ENCODE data around the gene HAUS6.

GRCh38 chr9:19023078-19023477 lies 79.6 kb downstream of the HAUS6 start:
- no peak for TF ChIP-seq CTCF (IDR thresholded peaks at IDR 0.05; ENCODE audit: insufficient read depth, low read length, poor library complexity, severe bottlenecking)
- no peak for TF ChIP-seq EZH2phosphoT487 (conservative IDR thresholded peaks at IDR 0.05; ENCODE audit: low read length)

Data from SU-DHL-6 (cell line).